Measurements from ENCODE around the gene FAM219B.

DNA sequence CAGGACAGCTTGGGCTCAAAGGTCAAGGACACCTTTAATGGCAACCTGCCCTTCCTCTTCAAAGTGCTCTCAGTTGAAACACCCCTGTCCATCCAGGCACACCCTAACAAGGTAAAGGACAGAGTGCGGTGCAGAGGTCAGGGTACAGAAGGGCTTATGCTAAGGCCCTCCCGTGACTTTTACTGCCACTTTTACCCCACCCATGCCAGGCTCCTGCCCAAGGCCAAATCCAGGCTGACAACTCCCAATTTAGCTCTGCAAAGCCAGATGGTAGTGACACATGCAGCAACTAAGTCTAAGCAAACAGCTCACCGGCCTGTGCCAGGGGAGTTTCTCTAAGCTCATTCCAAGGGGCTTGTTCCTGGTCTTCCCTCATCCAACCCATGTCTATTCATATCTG, 15.2 kb downstream of the FAM219B start:
- TF ChIP-seq CTCF (conservative IDR thresholded peaks at IDR 0.05; ENCODE audit: low read depth in 2 of 2) (no peak), NANOG (IDR thresholded peaks at IDR 0.05; ENCODE audit: borderline replicate concordance) (no peak), POLR2AphosphoS5 (IDR thresholded peaks at IDR 0.05; ENCODE audit: low read depth) (no peak)
